Liver (tissue), 9 donors: Measurements from ENCODE around the gene NSDHL. TPM values are rescaled to one million over a fixed set of nuclear protein-coding genes. Genes with fewer than 3 reads are reported as not detected.
A peak's percentile ranks its signal among the peaks of the same experiment; 100 is the strongest.
"Not testable (repeated sequence)": the region's sequence is repeated elsewhere in the genome, so short reads cannot be mapped to it uniquely, and the experiment has no call there.

Source experiments
- DNase-seq: peaks from one replicate; pipeline ENCODE4 v3.0.0-alpha.2; 2017; ENCODE audit warnings: low spot score
- H3K27ac ChIP-seq, 2 donors: one replicate each; pipeline ENCODE4 v1.7.0; 2013; ENCODE audit warnings: inconsistent platforms in 2 of 2, low read length in 2 of 2, control low read depth in 1 of 2, low read depth in 1 of 2, mild to moderate bottlenecking in 1 of 2
- H3K27me3 ChIP-seq, 4 donors: one replicate each; pipeline versions ENCODE4 v1.6.1 to v1.7.0; 2013; ENCODE audit warnings: low read length in 3 of 4, inconsistent platforms in 1 of 4, mild to moderate bottlenecking in 1 of 4, moderate library complexity in 1 of 4; ENCODE audit not compliant: control insufficient read depth in 4 of 4, insufficient read depth in 4 of 4
- H3K36me3 ChIP-seq, 4 donors: one replicate each; pipeline versions ENCODE4 v1.6.1 to v1.7.0; 2013; ENCODE audit warnings: low read length in 3 of 4, mild to moderate bottlenecking in 3 of 4, low read depth in 1 of 4, moderate library complexity in 1 of 4; ENCODE audit not compliant: control insufficient read depth in 4 of 4, insufficient read depth in 3 of 4
- H3K4me1 ChIP-seq, 4 donors: one replicate each; pipeline versions ENCODE4 v1.6.1 to v1.7.0; 2013; ENCODE audit warnings: low read length in 3 of 4, mild to moderate bottlenecking in 3 of 4, moderate library complexity in 1 of 4; ENCODE audit not compliant: control insufficient read depth in 4 of 4, insufficient read depth in 4 of 4
- H3K4me3 ChIP-seq, 3 donors: one replicate each; pipeline versions ENCODE4 v1.6.1 to v1.7.0; 2013; ENCODE audit warnings: low read length in 3 of 3, control low read depth in 1 of 3, low read depth in 1 of 3, mild to moderate bottlenecking in 1 of 3
- H3K9ac ChIP-seq, 2 donors: one replicate each; pipeline ENCODE4 v1.7.0; 2013; ENCODE audit warnings: low read length in 2 of 2, mild to moderate bottlenecking in 2 of 2, moderate library complexity in 2 of 2, control low read depth in 1 of 2, low read depth in 1 of 2
- H3K9me3 ChIP-seq, 4 donors: one replicate each; pipeline versions ENCODE4 v1.6.1 to v1.7.0; 2013; ENCODE audit warnings: low read length in 3 of 4; ENCODE audit not compliant: control insufficient read depth in 4 of 4
- EGR1 ChIP-seq, 2 donors: IDR thresholded peaks; 2 replicates each; pipeline ENCODE4 v1.6.1; 2016 to 2018; ENCODE audit warnings: antibody characterized with exemption in 2 of 2, low read depth in 2 of 2
- FOXA1 ChIP-seq: IDR thresholded peaks from 2 replicates; pipeline ENCODE4 v1.6.1; 2016; ENCODE audit warnings: antibody characterized with exemption
- FOXA2 ChIP-seq: IDR thresholded peaks from 2 replicates; pipeline ENCODE4 v1.6.1; 2016; ENCODE audit warnings: antibody characterized with exemption
- GABPA ChIP-seq, 2 donors: IDR thresholded peaks in 1 of 2; conservative IDR thresholded peaks in 1 of 2; 2 replicates each; pipeline ENCODE4 v1.6.1; 2016; ENCODE audit warnings: antibody characterized with exemption in 2 of 2, mild to moderate bottlenecking in 1 of 2, moderate library complexity in 1 of 2
- HNF4A ChIP-seq, 2 donors: conservative IDR thresholded peaks; 2 replicates each; pipeline ENCODE4 v1.6.1; 2016; ENCODE audit warnings: antibody characterized with exemption in 2 of 2, mild to moderate bottlenecking in 2 of 2
- HNF4G ChIP-seq: IDR thresholded peaks from 2 replicates; pipeline ENCODE4 v1.6.1; 2016; ENCODE audit warnings: antibody characterized with exemption
- JUND ChIP-seq, 2 donors: IDR thresholded peaks; 2 replicates each; pipeline ENCODE4 v1.6.1; 2016; ENCODE audit warnings: antibody characterized with exemption in 2 of 2
- NR2F2 ChIP-seq: IDR thresholded peaks from 2 replicates; pipeline ENCODE4 v1.6.1; 2016; ENCODE audit warnings: antibody characterized with exemption
- RAD21 ChIP-seq, 2 donors: IDR thresholded peaks; 2 replicates each; pipeline ENCODE4 v1.6.1; 2016; ENCODE audit warnings: antibody characterized with exemption in 2 of 2, mild to moderate bottlenecking in 2 of 2
- RXRA ChIP-seq, 2 donors: IDR thresholded peaks; 2 replicates each; pipeline ENCODE4 v1.6.1; 2017 to 2018; ENCODE audit warnings: antibody characterized with exemption in 2 of 2, mild to moderate bottlenecking in 1 of 2
- SP1 ChIP-seq: IDR thresholded peaks from 2 replicates; pipeline ENCODE4 v1.6.1; 2018; ENCODE audit warnings: antibody characterized with exemption, mild to moderate bottlenecking
- TAF1 ChIP-seq: conservative IDR thresholded peaks from 2 replicates; pipeline ENCODE4 v1.6.1; 2016; ENCODE audit warnings: antibody characterized with exemption, mild to moderate bottlenecking
- YY1 ChIP-seq: IDR thresholded peaks from 2 replicates; pipeline ENCODE4 v1.6.1; 2016; ENCODE audit warnings: antibody characterized with exemption, mild to moderate bottlenecking
- WGBS: extraction: QIAGEN DNeasy Blood & Tissue Kit; methylation state at CpG from one replicate; pipeline ENCODE4 v1.1.7; 2013; 5-methylcytosine and 5-hydroxymethylcytosine counted together
- polyA plus RNA-seq, 2 donors: library from polyadenylated mRNA; stranded (reverse) in 1 of 2; unstranded in 1 of 2; fragments of 200-250 nt in 1 of 2; fragments of >200 nt in 1 of 2; fragmentation: Nextera tagmentation in 1 of 2; extraction: Ambion mirVana in 1 of 2; gene quantifications; one replicate each; pipeline versions ENCODE4 v1.2.1 to v1.2.3, GENCODE V29; 2013 to 2015
- total RNA-seq, 2 donors: library from RNA; depleted of rRNA; stranded (reverse); fragments of >200 nt; gene quantifications; one replicate each; pipeline ENCODE4 v1.2.3, GENCODE V29; 2014
- TF ChIP-seq, protein P1 (sequence below): IDR thresholded peaks from 2 replicates; pipeline ENCODE4 v1.6.1; 2016; ENCODE audit warnings: antibody characterized with exemption
- TF ChIP-seq, protein P2 (sequence below): IDR thresholded peaks from 2 replicates; pipeline ENCODE4 v1.6.1; 2016; ENCODE audit warnings: antibody characterized with exemption
- TF ChIP-seq, protein P3 (sequence below): IDR thresholded peaks from 2 replicates; pipeline ENCODE4 v1.6.1; 2016; ENCODE audit warnings: antibody characterized with exemption
- TF ChIP-seq, protein P4 (sequence below): fragments of 150-350 bp; IDR thresholded peaks from 2 replicates; pipeline ENCODE4 v1.5.1; 2017; ENCODE audit warnings: improper control_type of control experiment, low read depth, low read length; ENCODE audit not compliant: missing input control
- TF ChIP-seq, protein P5 (sequence below): IDR thresholded peaks from 2 replicates; pipeline ENCODE4 v1.6.1; 2016; ENCODE audit warnings: antibody characterized with exemption, mild to moderate bottlenecking
- donor health status: healthy.
- donor health status: healthy.
- donor health status: healthy.
- donor health status: healthy.
- donor health status: healthy.

The NSDHL gene
- total and polyA plus RNA-seq, 4 donors = 23.8 to 63.6 (median 38.6) TPM

DNA sequence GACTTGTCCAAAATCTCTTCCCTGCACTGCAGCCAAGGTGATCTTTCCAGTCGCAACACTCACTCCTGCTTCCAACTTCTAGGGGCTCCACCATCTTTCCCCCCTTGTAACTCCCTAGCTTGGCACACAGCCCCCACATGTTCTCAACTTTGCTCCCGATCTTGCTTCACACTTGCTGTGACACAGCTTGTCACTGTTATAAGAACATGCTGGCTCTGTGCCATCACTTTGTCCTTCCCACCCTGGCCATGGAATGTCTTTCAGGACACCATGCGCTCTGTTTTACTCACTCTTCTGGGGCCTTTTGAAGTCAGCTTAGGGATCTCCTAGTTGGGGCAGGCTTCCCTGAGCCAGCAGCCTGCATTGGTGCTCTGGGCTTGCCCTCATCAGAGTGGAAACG, 2.5 kb downstream of the NSDHL start:
- Histone ChIP-seq H3K9me3 (no peaks in the 10 kb centered on the region), H3K4me3 (no peak overlapping the region), H3K9ac (no peak overlapping the region), H3K27ac (peak overlapping the region; percentile 25 to 51), H3K4me1 (peaks cover 4 to 35% (median 25%) of the 10 kb centered on the region in 4 donors), H3K27me3 (no peaks in the 10 kb centered on the region), H3K36me3 (peaks cover 0 to under 1% (median 0%) of the 10 kb centered on the region in 4 donors)
- no peak for DNase-seq
- TF ChIP-seq, protein P1, sequence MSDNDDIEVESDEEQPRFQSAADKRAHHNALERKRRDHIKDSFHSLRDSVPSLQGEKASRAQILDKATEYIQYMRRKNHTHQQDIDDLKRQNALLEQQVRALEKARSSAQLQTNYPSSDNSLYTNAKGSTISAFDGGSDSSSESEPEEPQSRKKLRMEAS = no peak
- TF ChIP-seq YY1 (no peak), HNF4A (conservative IDR thresholded peaks at IDR 0.05) (peak in 1 of 2 donors; percentile 21), RXRA (IDR thresholded peaks at IDR 0.05) (peak in 1 of 2 donors; percentile 12), SP1 (no peak), RAD21 (IDR thresholded peaks at IDR 0.05) (no peak), FOXA1 (no peak), TAF1 (no peak), GABPA (IDR thresholded peaks at IDR 0.05 in 1 of 2, conservative IDR thresholded peaks at IDR 0.05 in 1 of 2) (no peak)
- 61% methylated on average over 4 of the region's 4 CpGs for WGBS

DNA sequence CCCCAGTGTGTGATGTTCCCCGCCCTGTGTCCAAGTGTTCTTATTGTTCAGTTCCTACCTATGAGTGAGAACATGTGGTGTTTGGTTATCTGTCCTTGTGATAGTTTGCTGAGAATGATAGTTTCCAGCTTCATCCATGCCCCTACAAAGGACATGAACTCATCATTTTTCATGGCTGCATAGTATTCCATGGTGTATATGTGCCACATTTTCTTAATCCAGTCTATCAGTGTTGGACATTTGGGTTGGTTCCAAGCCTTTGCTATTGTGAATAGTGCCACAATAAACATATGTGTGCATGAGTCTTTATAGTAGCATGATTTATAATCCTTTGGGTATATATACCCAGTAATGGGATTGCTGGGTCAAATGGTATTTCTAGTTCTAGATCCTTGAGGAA, 4.6 kb downstream of the NSDHL start:
- H3K4me1 ChIP-seq = peaks cover 5 to 25% (median 18%) of the 10 kb centered on the region in 4 donors
- DNase-seq = not testable (repeated sequence)
- WGBS = 96% methylated on average over 1 of the region's 1 CpG

DNA sequence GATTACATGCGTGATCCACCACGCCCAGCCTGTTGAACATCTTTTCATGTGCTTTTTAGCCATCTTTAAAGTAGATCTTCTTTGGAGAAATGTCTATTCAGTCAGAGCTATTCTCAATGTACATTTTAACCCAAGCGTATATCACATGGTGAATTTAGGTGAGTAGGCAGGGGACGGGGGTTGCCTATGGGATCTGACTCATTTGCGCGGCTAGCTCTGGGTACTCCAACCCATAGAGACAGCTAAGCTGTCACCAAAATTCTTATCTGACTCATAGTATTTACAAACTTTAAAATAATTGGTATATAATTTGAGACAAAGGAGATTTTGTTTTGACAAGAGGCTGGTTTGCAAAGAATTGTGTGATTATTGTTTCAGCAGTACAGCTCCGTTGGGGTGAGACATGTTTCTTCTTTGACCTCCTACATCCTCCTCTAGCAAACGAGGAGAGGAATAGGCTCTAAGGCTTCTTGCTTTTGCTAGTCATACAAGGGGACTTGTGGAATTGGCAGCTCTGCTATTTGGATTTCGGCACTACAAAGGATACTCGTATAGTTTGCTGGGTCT, 12.0 kb downstream of the NSDHL start:
- DNase-seq = no peak
- Histone ChIP-seq H3K27ac (no peak overlapping the region), H3K4me3 (no peak overlapping the region), H3K4me1 (peaks cover 0 to 7% (median 1%) of the 10 kb centered on the region in 4 donors), H3K9ac (no peak overlapping the region), H3K36me3 (peaks cover 0 to 8% (median 3%) of the 10 kb centered on the region in 4 donors), H3K9me3 (peaks cover 0 to 4% (median 0%) of the 10 kb centered on the region in 4 donors), H3K27me3 (no peaks in the 10 kb centered on the region)
- WGBS = 97% methylated on average over 10 of the region's 10 CpGs
- TF ChIP-seq, protein P2, sequence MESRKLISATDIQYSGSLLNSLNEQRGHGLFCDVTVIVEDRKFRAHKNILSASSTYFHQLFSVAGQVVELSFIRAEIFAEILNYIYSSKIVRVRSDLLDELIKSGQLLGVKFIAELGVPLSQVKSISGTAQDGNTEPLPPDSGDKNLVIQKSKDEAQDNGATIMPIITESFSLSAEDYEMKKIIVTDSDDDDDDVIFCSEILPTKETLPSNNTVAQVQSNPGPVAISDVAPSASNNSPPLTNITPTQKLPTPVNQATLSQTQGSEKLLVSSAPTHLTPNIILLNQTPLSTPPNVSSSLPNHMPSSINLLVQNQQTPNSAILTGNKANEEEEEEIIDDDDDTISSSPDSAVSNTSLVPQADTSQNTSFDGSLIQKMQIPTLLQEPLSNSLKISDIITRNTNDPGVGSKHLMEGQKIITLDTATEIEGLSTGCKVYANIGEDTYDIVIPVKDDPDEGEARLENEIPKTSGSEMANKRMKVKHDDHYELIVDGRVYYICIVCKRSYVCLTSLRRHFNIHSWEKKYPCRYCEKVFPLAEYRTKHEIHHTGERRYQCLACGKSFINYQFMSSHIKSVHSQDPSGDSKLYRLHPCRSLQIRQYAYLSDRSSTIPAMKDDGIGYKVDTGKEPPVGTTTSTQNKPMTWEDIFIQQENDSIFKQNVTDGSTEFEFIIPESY = no peak
- TF ChIP-seq FOXA2 = no peak
- TF ChIP-seq JUND (IDR thresholded peaks at IDR 0.05) = no peak
- no peak for TF ChIP-seq RXRA (IDR thresholded peaks at IDR 0.05)
- no peak for TF ChIP-seq YY1
- no peak for TF ChIP-seq HNF4A (conservative IDR thresholded peaks at IDR 0.05)
- no peak for TF ChIP-seq TAF1
- no peak for TF ChIP-seq RAD21 (IDR thresholded peaks at IDR 0.05)
- TF ChIP-seq, protein P3, sequence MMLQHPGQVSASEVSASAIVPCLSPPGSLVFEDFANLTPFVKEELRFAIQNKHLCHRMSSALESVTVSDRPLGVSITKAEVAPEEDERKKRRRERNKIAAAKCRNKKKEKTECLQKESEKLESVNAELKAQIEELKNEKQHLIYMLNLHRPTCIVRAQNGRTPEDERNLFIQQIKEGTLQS = no peak
- TF ChIP-seq, protein P4, sequence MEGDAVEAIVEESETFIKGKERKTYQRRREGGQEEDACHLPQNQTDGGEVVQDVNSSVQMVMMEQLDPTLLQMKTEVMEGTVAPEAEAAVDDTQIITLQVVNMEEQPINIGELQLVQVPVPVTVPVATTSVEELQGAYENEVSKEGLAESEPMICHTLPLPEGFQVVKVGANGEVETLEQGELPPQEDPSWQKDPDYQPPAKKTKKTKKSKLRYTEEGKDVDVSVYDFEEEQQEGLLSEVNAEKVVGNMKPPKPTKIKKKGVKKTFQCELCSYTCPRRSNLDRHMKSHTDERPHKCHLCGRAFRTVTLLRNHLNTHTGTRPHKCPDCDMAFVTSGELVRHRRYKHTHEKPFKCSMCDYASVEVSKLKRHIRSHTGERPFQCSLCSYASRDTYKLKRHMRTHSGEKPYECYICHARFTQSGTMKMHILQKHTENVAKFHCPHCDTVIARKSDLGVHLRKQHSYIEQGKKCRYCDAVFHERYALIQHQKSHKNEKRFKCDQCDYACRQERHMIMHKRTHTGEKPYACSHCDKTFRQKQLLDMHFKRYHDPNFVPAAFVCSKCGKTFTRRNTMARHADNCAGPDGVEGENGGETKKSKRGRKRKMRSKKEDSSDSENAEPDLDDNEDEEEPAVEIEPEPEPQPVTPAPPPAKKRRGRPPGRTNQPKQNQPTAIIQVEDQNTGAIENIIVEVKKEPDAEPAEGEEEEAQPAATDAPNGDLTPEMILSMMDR = no peak
- no peak for TF ChIP-seq FOXA1
- no peak for TF ChIP-seq EGR1 (IDR thresholded peaks at IDR 0.05; ENCODE audit: low read depth in 2 of 2)
- TF ChIP-seq, protein P1 = no peak
- no peak for TF ChIP-seq NR2F2
- no peak for TF ChIP-seq SP1
- no peak for TF ChIP-seq GABPA (IDR thresholded peaks at IDR 0.05 in 1 of 2, conservative IDR thresholded peaks at IDR 0.05 in 1 of 2)
- TF ChIP-seq HNF4G = no peak
- TF ChIP-seq, protein P5, sequence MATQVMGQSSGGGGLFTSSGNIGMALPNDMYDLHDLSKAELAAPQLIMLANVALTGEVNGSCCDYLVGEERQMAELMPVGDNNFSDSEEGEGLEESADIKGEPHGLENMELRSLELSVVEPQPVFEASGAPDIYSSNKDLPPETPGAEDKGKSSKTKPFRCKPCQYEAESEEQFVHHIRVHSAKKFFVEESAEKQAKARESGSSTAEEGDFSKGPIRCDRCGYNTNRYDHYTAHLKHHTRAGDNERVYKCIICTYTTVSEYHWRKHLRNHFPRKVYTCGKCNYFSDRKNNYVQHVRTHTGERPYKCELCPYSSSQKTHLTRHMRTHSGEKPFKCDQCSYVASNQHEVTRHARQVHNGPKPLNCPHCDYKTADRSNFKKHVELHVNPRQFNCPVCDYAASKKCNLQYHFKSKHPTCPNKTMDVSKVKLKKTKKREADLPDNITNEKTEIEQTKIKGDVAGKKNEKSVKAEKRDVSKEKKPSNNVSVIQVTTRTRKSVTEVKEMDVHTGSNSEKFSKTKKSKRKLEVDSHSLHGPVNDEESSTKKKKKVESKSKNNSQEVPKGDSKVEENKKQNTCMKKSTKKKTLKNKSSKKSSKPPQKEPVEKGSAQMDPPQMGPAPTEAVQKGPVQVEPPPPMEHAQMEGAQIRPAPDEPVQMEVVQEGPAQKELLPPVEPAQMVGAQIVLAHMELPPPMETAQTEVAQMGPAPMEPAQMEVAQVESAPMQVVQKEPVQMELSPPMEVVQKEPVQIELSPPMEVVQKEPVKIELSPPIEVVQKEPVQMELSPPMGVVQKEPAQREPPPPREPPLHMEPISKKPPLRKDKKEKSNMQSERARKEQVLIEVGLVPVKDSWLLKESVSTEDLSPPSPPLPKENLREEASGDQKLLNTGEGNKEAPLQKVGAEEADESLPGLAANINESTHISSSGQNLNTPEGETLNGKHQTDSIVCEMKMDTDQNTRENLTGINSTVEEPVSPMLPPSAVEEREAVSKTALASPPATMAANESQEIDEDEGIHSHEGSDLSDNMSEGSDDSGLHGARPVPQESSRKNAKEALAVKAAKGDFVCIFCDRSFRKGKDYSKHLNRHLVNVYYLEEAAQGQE = no peak

More for the DNA sequence above, 4.6 kb downstream of the NSDHL start:
- not testable (repeated sequence) for H3K9me3 ChIP-seq, H3K4me3 ChIP-seq, H3K27ac ChIP-seq, H3K27me3 ChIP-seq, H3K9ac ChIP-seq, H3K36me3 ChIP-seq
